ENCODE results near the gene PCGF1. TPM values are rescaled to one million over a fixed set of nuclear protein-coding genes. Genes with fewer than 3 reads are reported as not detected.

Gene PCGF1
- total and polyA plus RNA-seq, 2 of the 13 experiments (the other 11 are each of a cell fraction or from before 2014, with no cell fraction given) = 20.4 to 22.6 TPM

DNA sequence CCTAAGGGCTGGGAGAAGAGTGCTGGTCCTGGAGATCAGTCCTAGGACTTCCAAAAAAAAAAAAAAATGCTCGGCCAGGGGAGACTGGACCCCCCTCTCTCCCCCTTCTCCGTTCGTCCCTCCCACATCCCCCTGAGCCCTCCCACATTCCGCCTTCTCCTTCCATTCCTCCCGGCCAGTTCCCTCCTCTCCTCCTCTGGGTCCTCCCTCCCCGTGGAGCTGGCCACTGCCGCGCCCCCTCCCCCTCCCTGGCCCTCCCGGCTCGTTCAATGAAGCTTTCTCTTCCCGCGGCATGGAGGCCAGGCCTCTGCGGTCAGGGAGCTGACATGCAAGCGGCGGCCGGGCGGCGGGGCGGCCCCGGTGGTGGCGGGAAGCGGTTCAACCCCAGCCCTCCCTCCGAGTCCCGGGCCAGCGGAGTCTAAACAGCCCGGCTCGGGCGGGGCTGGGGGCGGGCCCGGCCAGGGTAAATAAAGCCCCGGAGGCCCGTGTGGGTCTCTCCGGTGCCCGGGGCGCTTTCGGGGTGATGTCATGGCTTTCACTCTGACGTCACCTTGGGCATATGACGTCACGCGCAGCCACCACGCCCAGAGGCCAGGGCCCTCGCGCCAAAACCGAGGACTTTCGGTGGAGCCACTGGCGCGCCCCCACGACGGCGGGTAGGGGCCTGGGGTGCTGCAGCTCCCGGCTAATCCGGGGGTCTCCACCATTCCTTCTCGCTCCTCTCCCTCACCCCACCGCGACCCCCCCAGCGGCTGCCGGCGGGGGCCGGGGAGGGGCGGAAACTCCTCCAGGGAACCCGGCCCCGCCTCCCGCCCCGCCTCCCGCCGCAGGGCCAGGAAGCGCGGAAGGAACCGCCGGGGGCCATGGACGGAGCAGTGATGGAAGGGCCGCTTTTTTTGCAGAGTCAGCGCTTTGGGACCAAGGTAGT, 46.7 kb upstream of the PCGF1 start, which contains the start of the genes DOK1 and LOXL3 (continued):
- TF ChIP-seq ATF7 (IDR thresholded peaks at IDR 0.05) (peak; percentile 97), ATF7 (CRISPR knock-in tag; IDR thresholded peaks at IDR 0.05) (peak; percentile 93), KLF9 (CRISPR knock-in tag; IDR thresholded peaks at IDR 0.05; ENCODE audit: low read depth) (no peak), ZC3H13 (CRISPR knock-in tag; IDR thresholded peaks at IDR 0.05) (peak; percentile 46; the same call in 1 of the 2 replicates), AGO1 (IDR thresholded peaks at IDR 0.05; ENCODE audit: low read depth, low read length, poor library complexity, severe bottlenecking) (no peak), ZNF354B (CRISPR knock-in tag; IDR thresholded peaks at IDR 0.05) (peak; percentile 85; the same call in 1 of the 2 replicates), ZFP36 (IDR thresholded peaks at IDR 0.05; ENCODE audit: borderline replicate concordance, low read depth, low read length, partially characterized antibody) (no peak), MAFF (IDR thresholded peaks at IDR 0.05; ENCODE audit: low read depth, low read length) (peak; percentile 99), ZMAT3 (CRISPR knock-in tag; conservative IDR thresholded peaks at IDR 0.05) (no peak), ZFX (CRISPR knock-in tag; IDR thresholded peaks at IDR 0.05; ENCODE audit: low read depth) (peak; percentile 60; the same call in 1 of the 2 replicates), ZKSCAN5 (CRISPR knock-in tag; IDR thresholded peaks at IDR 0.05) (no peak)
- TF ChIP-seq, protein P1, sequence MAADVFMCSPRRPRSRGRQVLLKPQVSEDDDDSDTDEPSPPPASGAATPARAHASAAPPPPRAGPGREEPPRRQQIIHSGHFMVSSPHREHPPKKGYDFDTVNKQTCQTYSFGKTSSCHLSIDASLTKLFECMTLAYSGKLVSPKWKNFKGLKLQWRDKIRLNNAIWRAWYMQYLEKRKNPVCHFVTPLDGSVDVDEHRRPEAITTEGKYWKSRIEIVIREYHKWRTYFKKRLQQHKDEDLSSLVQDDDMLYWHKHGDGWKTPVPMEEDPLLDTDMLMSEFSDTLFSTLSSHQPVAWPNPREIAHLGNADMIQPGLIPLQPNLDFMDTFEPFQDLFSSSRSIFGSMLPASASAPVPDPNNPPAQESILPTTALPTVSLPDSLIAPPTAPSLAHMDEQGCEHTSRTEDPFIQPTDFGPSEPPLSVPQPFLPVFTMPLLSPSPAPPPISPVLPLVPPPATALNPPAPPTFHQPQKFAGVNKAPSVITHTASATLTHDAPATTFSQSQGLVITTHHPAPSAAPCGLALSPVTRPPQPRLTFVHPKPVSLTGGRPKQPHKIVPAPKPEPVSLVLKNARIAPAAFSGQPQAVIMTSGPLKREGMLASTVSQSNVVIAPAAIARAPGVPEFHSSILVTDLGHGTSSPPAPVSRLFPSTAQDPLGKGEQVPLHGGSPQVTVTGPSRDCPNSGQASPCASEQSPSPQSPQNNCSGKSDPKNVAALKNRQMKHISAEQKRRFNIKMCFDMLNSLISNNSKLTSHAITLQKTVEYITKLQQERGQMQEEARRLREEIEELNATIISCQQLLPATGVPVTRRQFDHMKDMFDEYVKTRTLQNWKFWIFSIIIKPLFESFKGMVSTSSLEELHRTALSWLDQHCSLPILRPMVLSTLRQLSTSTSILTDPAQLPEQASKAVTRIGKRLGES (CRISPR knock-in tag; IDR thresholded peaks at IDR 0.05; ENCODE audit: borderline replicate concordance) = no peak
- TF ChIP-seq, protein P2, sequence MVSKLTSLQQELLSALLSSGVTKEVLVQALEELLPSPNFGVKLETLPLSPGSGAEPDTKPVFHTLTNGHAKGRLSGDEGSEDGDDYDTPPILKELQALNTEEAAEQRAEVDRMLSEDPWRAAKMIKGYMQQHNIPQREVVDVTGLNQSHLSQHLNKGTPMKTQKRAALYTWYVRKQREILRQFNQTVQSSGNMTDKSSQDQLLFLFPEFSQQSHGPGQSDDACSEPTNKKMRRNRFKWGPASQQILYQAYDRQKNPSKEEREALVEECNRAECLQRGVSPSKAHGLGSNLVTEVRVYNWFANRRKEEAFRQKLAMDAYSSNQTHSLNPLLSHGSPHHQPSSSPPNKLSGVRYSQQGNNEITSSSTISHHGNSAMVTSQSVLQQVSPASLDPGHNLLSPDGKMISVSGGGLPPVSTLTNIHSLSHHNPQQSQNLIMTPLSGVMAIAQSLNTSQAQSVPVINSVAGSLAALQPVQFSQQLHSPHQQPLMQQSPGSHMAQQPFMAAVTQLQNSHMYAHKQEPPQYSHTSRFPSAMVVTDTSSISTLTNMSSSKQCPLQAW (CRISPR knock-in tag; IDR thresholded peaks at IDR 0.05) = peak; percentile 49; the same call in 1 of the 2 replicates
- TF ChIP-seq, protein P3, sequence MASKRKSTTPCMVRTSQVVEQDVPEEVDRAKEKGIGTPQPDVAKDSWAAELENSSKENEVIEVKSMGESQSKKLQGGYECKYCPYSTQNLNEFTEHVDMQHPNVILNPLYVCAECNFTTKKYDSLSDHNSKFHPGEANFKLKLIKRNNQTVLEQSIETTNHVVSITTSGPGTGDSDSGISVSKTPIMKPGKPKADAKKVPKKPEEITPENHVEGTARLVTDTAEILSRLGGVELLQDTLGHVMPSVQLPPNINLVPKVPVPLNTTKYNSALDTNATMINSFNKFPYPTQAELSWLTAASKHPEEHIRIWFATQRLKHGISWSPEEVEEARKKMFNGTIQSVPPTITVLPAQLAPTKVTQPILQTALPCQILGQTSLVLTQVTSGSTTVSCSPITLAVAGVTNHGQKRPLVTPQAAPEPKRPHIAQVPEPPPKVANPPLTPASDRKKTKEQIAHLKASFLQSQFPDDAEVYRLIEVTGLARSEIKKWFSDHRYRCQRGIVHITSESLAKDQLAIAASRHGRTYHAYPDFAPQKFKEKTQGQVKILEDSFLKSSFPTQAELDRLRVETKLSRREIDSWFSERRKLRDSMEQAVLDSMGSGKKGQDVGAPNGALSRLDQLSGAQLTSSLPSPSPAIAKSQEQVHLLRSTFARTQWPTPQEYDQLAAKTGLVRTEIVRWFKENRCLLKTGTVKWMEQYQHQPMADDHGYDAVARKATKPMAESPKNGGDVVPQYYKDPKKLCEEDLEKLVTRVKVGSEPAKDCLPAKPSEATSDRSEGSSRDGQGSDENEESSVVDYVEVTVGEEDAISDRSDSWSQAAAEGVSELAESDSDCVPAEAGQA (IDR thresholded peaks at IDR 0.05; ENCODE audit: low read depth) = peak; percentile 95
- TF ChIP-seq, protein P3 (CRISPR knock-in tag; IDR thresholded peaks at IDR 0.05; ENCODE audit: borderline replicate concordance) = no peak
- TF ChIP-seq, protein P4, sequence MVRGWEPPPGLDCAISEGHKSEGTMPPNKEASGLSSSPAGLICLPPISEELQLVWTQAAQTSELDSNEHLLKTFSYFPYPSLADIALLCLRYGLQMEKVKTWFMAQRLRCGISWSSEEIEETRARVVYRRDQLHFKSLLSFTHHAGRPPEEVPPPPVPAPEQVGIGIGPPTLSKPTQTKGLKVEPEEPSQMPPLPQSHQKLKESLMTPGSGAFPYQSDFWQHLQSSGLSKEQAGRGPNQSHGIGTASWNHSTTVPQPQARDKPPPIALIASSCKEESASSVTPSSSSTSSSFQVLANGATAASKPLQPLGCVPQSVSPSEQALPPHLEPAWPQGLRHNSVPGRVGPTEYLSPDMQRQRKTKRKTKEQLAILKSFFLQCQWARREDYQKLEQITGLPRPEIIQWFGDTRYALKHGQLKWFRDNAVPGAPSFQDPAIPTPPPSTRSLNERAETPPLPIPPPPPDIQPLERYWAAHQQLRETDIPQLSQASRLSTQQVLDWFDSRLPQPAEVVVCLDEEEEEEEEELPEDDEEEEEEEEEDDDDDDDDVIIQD (CRISPR knock-in tag; IDR thresholded peaks at IDR 0.05; ENCODE audit: low read depth) = no peak
